Sigmoid colon (tissue), 4 donors: Measurements from ENCODE around the gene UNC80.

Experiments
- CTCF ChIP-seq, 4 experiments: fragments of 450-650 bp in 3 of 4; fragments of 200-600 bp in 1 of 4; IDR thresholded peaks; one replicate each; pipeline ENCODE4 v1.5.1; 2016 to 2019; ENCODE audit warnings: antibody characterized with exemption in 4 of 4, mild to moderate bottlenecking in 3 of 4, moderate library complexity in 2 of 4
- EP300 ChIP-seq, 4 donors: sonication (generic); formaldehyde crosslinking; IDR thresholded peaks; one replicate each; pipeline ENCODE4 v1.6.1; 2017; ENCODE audit warnings: antibody characterized with exemption in 4 of 4
- POLR2A ChIP-seq, 2 donors: fragments of 450-650 bp; IDR thresholded peaks; one replicate each; pipeline ENCODE4 v1.6.1; 2016; ENCODE audit warnings: antibody characterized with exemption in 2 of 2, mild to moderate bottlenecking in 2 of 2, moderate library complexity in 2 of 2
- POLR2AphosphoS5 ChIP-seq, 4 donors: sonication (generic); formaldehyde crosslinking; IDR thresholded peaks; one replicate each; pipeline ENCODE4 v1.6.1; 2017; ENCODE audit warnings: antibody characterized with exemption in 4 of 4

GRCh38 chr2:209958016-209958415, 186.4 kb downstream of the UNC80 start:
- no peak for TF ChIP-seq CTCF (IDR thresholded peaks at IDR 0.05)
- TF ChIP-seq POLR2AphosphoS5 (IDR thresholded peaks at IDR 0.05) = no peak
- no peak for TF ChIP-seq POLR2A (IDR thresholded peaks at IDR 0.05)
- no peak for TF ChIP-seq EP300 (IDR thresholded peaks at IDR 0.05)
